HFFc6 (cell line): ENCODE measurements around the gene NKAPL. TPM values are rescaled to one million over a fixed set of nuclear protein-coding genes. Genes with fewer than 3 reads are reported as not detected.

Source experiments
- DNase-seq: peaks from one replicate; pipeline ENCODE4 v3.0.0-alpha.2; 2018
- H3K27ac Mint-ChIP-seq: 2 replicates; pipeline ENCODE4 v1.8.0; 2020; ENCODE audit warnings: mild to moderate bottlenecking, mixed read lengths
- H3K27me3 Mint-ChIP-seq: 2 replicates; pipeline ENCODE4 v1.8.0; 2021; ENCODE audit warnings: mild to moderate bottlenecking, moderate library complexity, mixed read lengths; ENCODE audit not compliant: insufficient read depth
- H3K36me3 Mint-ChIP-seq: 2 replicates; pipeline ENCODE4 v1.8.0; 2021; ENCODE audit warnings: low read depth, mixed read lengths
- H3K4me1 Mint-ChIP-seq: 2 replicates; pipeline ENCODE4 v1.8.0; 2020; ENCODE audit warnings: low read depth, mixed read lengths
- H3K4me3 Mint-ChIP-seq: 2 replicates; pipeline ENCODE4 v1.8.0; 2020; ENCODE audit warnings: mild to moderate bottlenecking, moderate library complexity, mixed read lengths
- H3K9me3 Mint-ChIP-seq: 2 replicates; pipeline ENCODE4 v1.8.0; 2020; ENCODE audit warnings: mild to moderate bottlenecking, mixed read lengths
- total RNA-seq, 6 experiments: library from RNA; stranded (reverse); fragmentation: NEBNext Ultra II Directional; extraction: Animal tissue kit (Norgen Biotek cat#: 25700); gene quantifications; 2 replicates in 1 of 6; 3 replicates in 5 of 6; pipeline ENCODE4 v1.2.3, GENCODE V29; 2021
- TF ChIP-seq, protein P1 (sequence below): fragments of 200-600 bp; sonication (generic); IDR thresholded peaks from 2 replicates; pipeline ENCODE4 v1.5.0; 2021; ENCODE audit warnings: antibody characterized with exemption, mild to moderate bottlenecking

NKAPL gene
- total RNA-seq, 6 experiments from 2014 or later = not detected

GRCh38 chr6:28239636-28240035, 19.5 kb upstream of the NKAPL start:
- H3K36me3 Mint-ChIP-seq = peaks cover 12% of the 10 kb centered on the region
- no peak overlapping the region for H3K4me3 Mint-ChIP-seq
- no peaks in the 10 kb centered on the region for H3K9me3 Mint-ChIP-seq
- no peaks in the 10 kb centered on the region for H3K27me3 Mint-ChIP-seq
- TF ChIP-seq, protein P1, sequence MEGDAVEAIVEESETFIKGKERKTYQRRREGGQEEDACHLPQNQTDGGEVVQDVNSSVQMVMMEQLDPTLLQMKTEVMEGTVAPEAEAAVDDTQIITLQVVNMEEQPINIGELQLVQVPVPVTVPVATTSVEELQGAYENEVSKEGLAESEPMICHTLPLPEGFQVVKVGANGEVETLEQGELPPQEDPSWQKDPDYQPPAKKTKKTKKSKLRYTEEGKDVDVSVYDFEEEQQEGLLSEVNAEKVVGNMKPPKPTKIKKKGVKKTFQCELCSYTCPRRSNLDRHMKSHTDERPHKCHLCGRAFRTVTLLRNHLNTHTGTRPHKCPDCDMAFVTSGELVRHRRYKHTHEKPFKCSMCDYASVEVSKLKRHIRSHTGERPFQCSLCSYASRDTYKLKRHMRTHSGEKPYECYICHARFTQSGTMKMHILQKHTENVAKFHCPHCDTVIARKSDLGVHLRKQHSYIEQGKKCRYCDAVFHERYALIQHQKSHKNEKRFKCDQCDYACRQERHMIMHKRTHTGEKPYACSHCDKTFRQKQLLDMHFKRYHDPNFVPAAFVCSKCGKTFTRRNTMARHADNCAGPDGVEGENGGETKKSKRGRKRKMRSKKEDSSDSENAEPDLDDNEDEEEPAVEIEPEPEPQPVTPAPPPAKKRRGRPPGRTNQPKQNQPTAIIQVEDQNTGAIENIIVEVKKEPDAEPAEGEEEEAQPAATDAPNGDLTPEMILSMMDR = no peak
- H3K4me1 Mint-ChIP-seq = no peaks in the 10 kb centered on the region
- H3K27ac Mint-ChIP-seq = no peak overlapping the region
- no peak for DNase-seq

GRCh38 chr6:28240471-28240870, 18.6 kb upstream of the NKAPL start:
- DNase-seq = no peak
- Mint-ChIP-seq H3K27me3 (no peaks in the 10 kb centered on the region), H3K4me3 (no peak overlapping the region), H3K9me3 (no peaks in the 10 kb centered on the region), H3K27ac (no peak overlapping the region), H3K36me3 (peaks cover 18% of the 10 kb centered on the region), H3K4me1 (no peaks in the 10 kb centered on the region)
- TF ChIP-seq, protein P1 = no peak

DNA sequence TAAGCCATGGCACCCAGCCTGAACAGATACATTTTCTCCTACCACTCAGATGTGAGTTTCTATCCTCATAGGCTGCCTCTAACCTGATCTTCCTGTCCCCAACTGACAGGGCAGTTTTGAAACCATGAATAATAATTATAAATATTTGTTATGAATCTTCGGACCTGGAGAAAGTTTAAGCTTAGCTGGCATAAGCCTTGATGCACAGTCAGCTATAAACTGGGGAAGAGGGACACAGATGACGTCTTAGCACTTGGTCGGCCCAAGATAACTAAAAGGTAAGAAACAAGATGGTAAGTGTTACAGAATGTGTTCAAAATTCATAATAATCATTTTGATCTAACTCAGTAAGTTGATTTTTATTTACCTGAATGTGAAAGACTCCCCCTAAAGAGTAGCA, 15.2 kb upstream of the NKAPL start:
- Mint-ChIP-seq H3K4me3 (no peak overlapping the region), H3K36me3 (peaks cover 18% of the 10 kb centered on the region), H3K4me1 (no peaks in the 10 kb centered on the region), H3K9me3 (no peaks in the 10 kb centered on the region), H3K27me3 (no peaks in the 10 kb centered on the region), H3K27ac (no peak overlapping the region)
- DNase-seq = no peak
- TF ChIP-seq, protein P1 = no peak

GRCh38 chr6:28245206-28245941, 13.7 kb upstream of the NKAPL start:
- Mint-ChIP-seq H3K4me3 (no peak overlapping the region), H3K27ac (no peak overlapping the region), H3K9me3 (no peaks in the 10 kb centered on the region), H3K27me3 (no peaks in the 10 kb centered on the region), H3K36me3 (peaks cover 18% of the 10 kb centered on the region), H3K4me1 (peaks cover 1% of the 10 kb centered on the region; the same call in 1 of the 2 replicates)
- TF ChIP-seq, protein P1 = no peak
- no peak for DNase-seq

GRCh38 chr6:28248916-28249315, 10.2 kb upstream of the NKAPL start:
- no peak overlapping the region for H3K4me3 Mint-ChIP-seq
- no peak for DNase-seq
- H3K27ac Mint-ChIP-seq = no peak overlapping the region
- no peaks in the 10 kb centered on the region for H3K9me3 Mint-ChIP-seq
- peaks cover 24% of the 10 kb centered on the region for H3K36me3 Mint-ChIP-seq
- no peaks in the 10 kb centered on the region for H3K27me3 Mint-ChIP-seq
- TF ChIP-seq, protein P1 = no peak
- peaks cover 20% of the 10 kb centered on the region for H3K4me1 Mint-ChIP-seq
